DND-41 (cell line): Measurements from ENCODE around the gene HSF4.
A peak's percentile ranks its signal among the peaks of the same experiment; 100 is the strongest.

Experiments used
- ATAC-seq: fragments of 200-7000 bp; cut with Tn5 transposase; 3 replicates; pipeline ENCODE4 v1.9.1; 2021; ENCODE audit warnings: low read depth; ENCODE audit not compliant: insufficient read depth
- DNase-seq: peaks from one replicate; pipeline ENCODE4 v3.0.0-alpha.2; 2020
- H2AFZ ChIP-seq: 2 replicates; pipeline ENCODE4 v1.6.0; 2012; ENCODE audit warnings: low read depth, low read length
- H3K27ac ChIP-seq: 2 replicates; pipeline ENCODE4 v1.5.1; 2012; ENCODE audit warnings: low read length, inconsistent platforms
- H3K27me3 ChIP-seq: fragments of 200-600 bp; sonication (generic); 2 replicates; pipeline ENCODE4 v1.6.0; 2012; ENCODE audit warnings: low read length, mild to moderate bottlenecking, inconsistent platforms; ENCODE audit not compliant: insufficient read depth, poor library complexity
- H3K36me3 ChIP-seq: 2 replicates; pipeline ENCODE4 v1.5.1; 2012; ENCODE audit warnings: low read length, inconsistent platforms; ENCODE audit not compliant: insufficient read depth
- H3K4me1 ChIP-seq: 2 replicates; pipeline ENCODE4 v1.5.1; 2012; ENCODE audit warnings: mild to moderate bottlenecking, low read length; ENCODE audit not compliant: insufficient read depth
- H3K4me2 ChIP-seq: 2 replicates; pipeline ENCODE4 v1.6.0; 2012; ENCODE audit warnings: mild to moderate bottlenecking, moderate library complexity, low read length, inconsistent platforms; ENCODE audit not compliant: insufficient read depth
- H3K4me3 ChIP-seq, 2 experiments: fragments of 200-600 bp in 1 of 2; shearing (Covaris generic) in 1 of 2; 2 replicates each; pipeline ENCODE4 v1.5.1; 2012 to 2016; ENCODE audit warnings: inconsistent platforms in 2 of 2, low read length in 2 of 2, mild to moderate bottlenecking in 2 of 2, low read depth in 1 of 2, moderate library complexity in 1 of 2
- H3K79me2 ChIP-seq: 2 replicates; pipeline ENCODE4 v1.6.0; 2012; ENCODE audit warnings: low read length, inconsistent platforms; ENCODE audit not compliant: insufficient read depth
- H3K9ac ChIP-seq: 2 replicates; pipeline ENCODE4 v1.6.0; 2012; ENCODE audit warnings: low read depth, mild to moderate bottlenecking, inconsistent platforms, low read length, moderate library complexity
- H3K9me3 ChIP-seq: 2 replicates; pipeline ENCODE4 v1.5.1; 2012; ENCODE audit warnings: low read length, moderate library complexity, mild to moderate bottlenecking, inconsistent platforms; ENCODE audit not compliant: insufficient read depth, severe bottlenecking
- H4K20me1 ChIP-seq: 2 replicates; pipeline ENCODE4 v1.6.0; 2012; ENCODE audit warnings: low read length; ENCODE audit not compliant: insufficient read depth
- CTCF ChIP-seq: IDR thresholded peaks from 2 replicates; pipeline ENCODE4 v1.5.1; 2012; ENCODE audit warnings: borderline replicate concordance, low read length, moderate library complexity, mild to moderate bottlenecking; ENCODE audit not compliant: poor library complexity, severe bottlenecking; ENCODE audit errors: extremely low read depth
- EZH2 ChIP-seq: IDR thresholded peaks from 3 replicates; pipeline ENCODE4 v1.6.1; 2012; ENCODE audit warnings: borderline replicate concordance, low read depth, mild to moderate bottlenecking, moderate library complexity, low read length, inconsistent platforms; ENCODE audit not compliant: severe bottlenecking

The HSF4 gene

GRCh38 chr16:67181346-67181745, 16.8 kb downstream of the HSF4 start:
- no peaks in the 10 kb centered on the region for H3K9me3 ChIP-seq
- H3K27ac ChIP-seq = no peak overlapping the region
- H3K4me1 ChIP-seq = peaks cover 53% of the 10 kb centered on the region
- peak overlapping the region; percentile 45; the same call in 1 of the 2 replicates for H3K4me2 ChIP-seq
- peaks cover 28% of the 10 kb centered on the region for H3K79me2 ChIP-seq
- no peak overlapping the region for H3K4me3 ChIP-seq
- ATAC-seq = no peak
- no peaks in the 10 kb centered on the region for H3K27me3 ChIP-seq
- no peak overlapping the region for H2AFZ ChIP-seq
- no peaks in the 10 kb centered on the region for H3K36me3 ChIP-seq
- H4K20me1 ChIP-seq = peaks cover 14% of the 10 kb centered on the region
- TF ChIP-seq EZH2 (no peak), CTCF (no peak)
- DNase-seq = no peak
- peak overlapping the region; percentile 20; the same call in 1 of the 2 replicates for H3K9ac ChIP-seq

DNA sequence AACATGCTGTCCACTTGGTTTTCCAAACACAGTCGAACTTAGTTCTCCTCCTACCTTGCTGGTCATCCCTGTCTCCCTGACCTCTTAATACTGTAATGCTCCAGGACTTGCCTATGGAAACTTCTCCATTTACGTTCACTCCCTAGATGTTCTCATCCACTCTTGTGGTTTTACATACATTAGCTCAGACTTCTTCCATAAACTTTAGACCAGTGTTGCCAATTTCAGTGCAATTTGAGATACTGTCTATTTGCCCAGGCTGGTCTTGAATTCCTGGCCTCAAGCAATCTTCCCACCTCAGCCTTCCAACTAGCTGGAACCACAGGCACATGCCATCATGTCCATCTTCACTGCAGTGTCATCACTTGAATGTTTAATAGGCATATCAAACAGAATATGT, 17.7 kb downstream of the HSF4 start:
- no peak overlapping the region for H2AFZ ChIP-seq
- ATAC-seq = no peak
- H3K9ac ChIP-seq = peak overlapping the region; percentile 69
- H3K4me2 ChIP-seq = peak overlapping the region; percentile 99
- H3K79me2 ChIP-seq = peaks cover 28% of the 10 kb centered on the region
- peaks cover 53% of the 10 kb centered on the region for H3K4me1 ChIP-seq
- H3K27ac ChIP-seq = peak overlapping the region; percentile 38; the same call in 1 of the 2 replicates
- peaks cover 14% of the 10 kb centered on the region for H4K20me1 ChIP-seq
- H3K4me3 ChIP-seq = peak overlapping the region; percentile 41 to 87; a peak in 3 of 4 replicates
- H3K9me3 ChIP-seq = no peaks in the 10 kb centered on the region
- no peak for DNase-seq
- TF ChIP-seq EZH2 (no peak), CTCF (no peak)
- H3K27me3 ChIP-seq = no peaks in the 10 kb centered on the region
- H3K36me3 ChIP-seq = no peaks in the 10 kb centered on the region

DNA sequence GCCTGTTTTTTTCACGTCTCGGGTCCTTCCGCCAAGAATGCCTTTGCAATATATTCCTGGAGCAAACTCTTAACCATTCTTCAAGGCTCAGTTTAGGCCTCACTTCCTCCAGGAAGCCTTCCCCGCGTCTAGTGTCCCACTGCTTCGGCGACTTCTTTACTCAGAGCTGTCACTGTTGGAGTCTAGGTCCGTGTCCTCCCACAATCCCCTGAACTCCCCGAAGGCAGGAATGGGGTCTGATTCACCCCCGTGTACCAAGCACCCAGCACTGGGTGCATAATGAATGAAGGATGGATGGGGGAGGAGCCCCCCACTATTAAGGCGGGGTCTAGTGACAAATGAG, 18.7 kb downstream of the HSF4 start:
- Histone ChIP-seq H3K9me3 (no peaks in the 10 kb centered on the region), H4K20me1 (peaks cover 14% of the 10 kb centered on the region), H3K9ac (peak overlapping the region; percentile 69), H3K4me1 (peaks cover 53% of the 10 kb centered on the region), H3K36me3 (no peaks in the 10 kb centered on the region), H3K27me3 (no peaks in the 10 kb centered on the region), H2AFZ (peak overlapping the region; percentile 87), H3K79me2 (peaks cover 28% of the 10 kb centered on the region), H3K4me2 (peak overlapping the region; percentile 99), H3K27ac (peak overlapping the region; percentile 82), H3K4me3 (peak overlapping the region; percentile 41 to 87; a peak in 3 of 4 replicates)
- TF ChIP-seq EZH2 (no peak), CTCF (no peak)
- no peak for DNase-seq
- no peak for ATAC-seq
